Measurements from ENCODE around the gene RAB11FIP4. TPM values are rescaled to one million over a fixed set of nuclear protein-coding genes. Genes with fewer than 3 reads are reported as not detected.
A peak's percentile ranks its signal among the peaks of the same experiment; 100 is the strongest.

RAB11FIP4 gene
- total RNA-seq, 1 donor from 2014 or later: 0.17 TPM

- DNase-seq: no peak
Observed at GRCh38 chr17:31386542-31387075, 4.9 kb upstream of the RAB11FIP4 start.

GRCh38 chr17:31387438-31387837 is 4.0 kb upstream of the RAB11FIP4 start:
- DNase-seq: no peak

GRCh38 chr17:31388351-31388750 is 3.1 kb upstream of the RAB11FIP4 start:
- DNase-seq: no peak

- DNase-seq: peak; percentile 54
Observed at GRCh38 chr17:31388770-31389656, 2.5 kb upstream of the RAB11FIP4 start.

- DNase-seq: no peak
Observed at GRCh38 chr17:31389657-31390381, 1.7 kb upstream of the RAB11FIP4 start.

GRCh38 chr17:31390426-31390747 is 1.1 kb upstream of the RAB11FIP4 start:
- no peak for DNase-seq

- DNase-seq: no peak
Observed at GRCh38 chr17:31390748-31391495, 553 bp upstream of the RAB11FIP4 start.

- DNase-seq: no peak
Observed at GRCh38 chr17:31392002-31392855, 754 bp downstream of the RAB11FIP4 start.

- no peak for DNase-seq
Observed at GRCh38 chr17:31392856-31393748, 1.6 kb downstream of the RAB11FIP4 start.

- no peak for DNase-seq
Observed at GRCh38 chr17:31393749-31394146, 2.3 kb downstream of the RAB11FIP4 start.

- DNase-seq: peak; percentile 80
Observed at GRCh38 chr17:31394544-31394943, 3.1 kb downstream of the RAB11FIP4 start.

- DNase-seq: no peak
Observed at GRCh38 chr17:31397256-31397939, 5.9 kb downstream of the RAB11FIP4 start.

GRCh38 chr17:31398381-31399311 is 7.2 kb downstream of the RAB11FIP4 start:
- DNase-seq: no peak

GRCh38 chr17:31400481-31400950 is 9.0 kb downstream of the RAB11FIP4 start:
- DNase-seq: no peak

- no peak for DNase-seq
Observed at GRCh38 chr17:31401456-31402254, 10.2 kb downstream of the RAB11FIP4 start.

- no peak for DNase-seq
Observed at GRCh38 chr17:31404028-31404949, 12.8 kb downstream of the RAB11FIP4 start.

GRCh38 chr17:31405890-31406371 is 14.5 kb downstream of the RAB11FIP4 start:
- DNase-seq: no peak
